Stimulated activated CD8-positive, alpha-beta memory T cell treated with anti-CD3 and anti-CD28 coated beads, Interleukin-15, amount 100 ng/mL, for 24 hours (primary cell): ENCODE data around the gene PLCG1.
"Not testable (repeated sequence)": the region's sequence is repeated elsewhere in the genome, so short reads cannot be mapped to it uniquely, and the experiment has no call there.

Experiments
- DNase-seq: peaks from one replicate; pipeline ENCODE4 v3.0.0-alpha.2; 2020; ENCODE audit warnings: low read depth

The PLCG1 gene

DNA sequence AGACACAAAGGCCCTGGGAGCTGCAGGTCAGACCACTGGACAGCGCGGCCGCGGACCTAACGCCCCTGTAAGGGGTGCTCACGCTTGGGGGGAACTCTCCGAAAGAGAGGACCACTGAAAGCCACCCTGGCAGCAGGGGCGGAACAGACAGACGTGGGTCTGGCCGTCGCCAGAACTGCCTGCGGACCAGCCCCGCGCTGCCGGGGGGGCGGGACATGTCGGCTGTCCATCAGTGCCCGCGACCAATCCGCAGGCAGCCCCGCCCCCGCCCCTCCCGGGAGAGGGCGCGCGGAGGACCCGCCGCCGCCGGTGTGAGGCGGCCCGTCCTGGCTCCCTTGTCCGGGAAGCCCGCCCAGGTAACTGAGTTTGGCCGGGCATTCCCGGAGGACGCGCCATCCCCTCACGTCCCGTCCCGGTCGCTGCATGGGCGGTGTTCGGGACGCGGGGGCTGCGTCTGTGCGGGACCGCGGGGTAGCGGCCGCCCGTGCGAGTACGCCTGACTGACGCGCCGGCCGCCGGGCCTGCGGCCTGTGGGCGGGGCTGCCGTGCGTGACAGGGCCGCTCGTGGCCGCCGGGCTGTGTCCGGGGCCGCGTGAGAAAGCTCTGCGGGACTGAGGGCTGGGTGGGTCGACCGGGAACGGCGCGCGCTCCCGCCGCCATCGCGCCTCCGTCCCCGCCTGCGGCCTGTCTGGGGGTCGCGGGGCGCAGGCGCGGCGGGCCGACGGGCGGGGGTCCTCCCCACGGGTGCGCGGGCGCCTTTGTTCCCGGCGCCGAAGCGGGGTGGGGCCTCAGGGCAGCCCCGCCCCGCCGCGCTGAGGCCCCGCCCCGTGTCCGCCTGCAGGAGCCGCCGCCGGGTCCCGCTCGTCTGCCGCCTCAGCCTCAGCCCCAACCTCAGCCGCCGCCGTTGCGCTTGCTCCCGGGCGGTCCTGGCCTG, at the start of gene PLCG1:
Gene PLCG1 (plus strand): TSS at position 864 of the 934 bp plus-strand sequence. CDS start 99 bp downstream, outside the sequence.
- DNase-seq: peak; percentile 72

DNA sequence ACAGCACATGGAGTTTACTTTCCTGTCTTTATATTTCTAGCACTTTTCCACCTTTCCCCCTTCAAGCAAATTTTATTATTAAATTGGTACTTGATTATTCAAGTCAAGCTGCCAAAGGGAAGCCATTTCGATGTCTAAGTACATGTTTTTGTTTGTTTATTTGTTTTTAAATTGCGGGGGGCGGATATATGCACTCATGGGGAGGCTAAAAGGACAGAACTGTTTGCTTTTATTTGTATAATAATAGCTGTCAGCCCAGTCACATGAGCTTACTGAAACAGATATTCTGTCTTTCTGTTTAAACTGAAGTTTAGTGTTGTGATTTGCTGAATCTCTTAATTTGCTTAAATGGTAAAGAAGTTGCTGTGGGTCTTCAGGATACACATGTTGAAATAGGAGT, 49.6 kb upstream of the PLCG1 start:
- DNase-seq: no peak

GRCh38 chr20:41089555-41089954, 47.8 kb upstream of the PLCG1 start:
- no peak for DNase-seq

DNA sequence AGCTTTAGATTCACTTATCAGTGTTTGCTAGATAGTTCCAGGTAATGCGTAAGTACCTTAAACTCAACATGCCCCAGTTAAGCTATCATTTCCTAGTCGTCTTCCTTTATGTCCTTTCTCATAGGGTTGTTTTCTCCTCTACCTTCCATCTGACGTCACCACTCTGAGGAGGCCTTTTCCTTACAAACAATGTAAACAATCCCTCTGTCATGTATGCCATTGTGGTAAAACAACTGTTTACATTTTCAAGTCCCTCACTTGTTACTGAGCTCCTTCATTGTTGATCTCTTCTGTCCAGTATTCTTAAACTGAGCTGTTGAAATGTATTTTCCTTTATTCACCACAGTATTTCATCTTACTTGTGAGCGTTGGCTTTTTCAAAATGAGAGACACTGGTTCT, 45.4 kb upstream of the PLCG1 start:
- no peak for DNase-seq

DNA sequence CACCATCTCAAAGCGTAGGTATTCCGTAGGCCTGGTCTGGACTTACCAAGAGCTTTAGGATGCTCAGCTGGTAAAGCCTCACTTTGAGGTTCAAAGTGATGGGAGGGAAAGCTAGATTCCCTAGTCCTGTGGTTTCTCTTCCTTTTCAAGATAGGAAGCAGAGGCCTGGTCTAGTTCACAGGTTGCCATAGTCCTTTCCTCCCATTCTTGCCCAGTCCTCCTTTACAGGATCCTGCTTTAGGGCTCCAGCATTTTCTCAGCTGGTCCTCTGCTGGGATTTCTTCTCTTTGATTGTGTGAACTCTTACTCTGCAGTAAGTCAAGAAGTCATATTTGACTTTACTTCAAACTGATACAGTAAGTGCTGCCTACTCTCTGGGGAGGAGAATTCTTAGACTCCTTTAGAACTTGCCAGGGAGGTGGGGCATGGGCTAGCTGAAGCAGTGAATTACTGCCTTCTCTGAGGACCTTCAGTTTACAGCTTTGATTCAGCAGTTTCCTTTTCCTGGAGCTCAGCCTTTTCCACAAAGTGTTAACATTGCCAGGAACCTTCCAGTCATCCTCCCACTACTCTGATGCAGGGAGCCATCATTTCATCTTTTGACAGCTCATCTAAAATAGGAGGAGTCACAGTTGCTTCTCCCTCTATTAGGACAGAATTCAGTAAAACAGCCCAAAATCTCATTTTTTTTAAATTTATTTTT, 42.8 kb upstream of the PLCG1 start:
- no peak for DNase-seq

DNA sequence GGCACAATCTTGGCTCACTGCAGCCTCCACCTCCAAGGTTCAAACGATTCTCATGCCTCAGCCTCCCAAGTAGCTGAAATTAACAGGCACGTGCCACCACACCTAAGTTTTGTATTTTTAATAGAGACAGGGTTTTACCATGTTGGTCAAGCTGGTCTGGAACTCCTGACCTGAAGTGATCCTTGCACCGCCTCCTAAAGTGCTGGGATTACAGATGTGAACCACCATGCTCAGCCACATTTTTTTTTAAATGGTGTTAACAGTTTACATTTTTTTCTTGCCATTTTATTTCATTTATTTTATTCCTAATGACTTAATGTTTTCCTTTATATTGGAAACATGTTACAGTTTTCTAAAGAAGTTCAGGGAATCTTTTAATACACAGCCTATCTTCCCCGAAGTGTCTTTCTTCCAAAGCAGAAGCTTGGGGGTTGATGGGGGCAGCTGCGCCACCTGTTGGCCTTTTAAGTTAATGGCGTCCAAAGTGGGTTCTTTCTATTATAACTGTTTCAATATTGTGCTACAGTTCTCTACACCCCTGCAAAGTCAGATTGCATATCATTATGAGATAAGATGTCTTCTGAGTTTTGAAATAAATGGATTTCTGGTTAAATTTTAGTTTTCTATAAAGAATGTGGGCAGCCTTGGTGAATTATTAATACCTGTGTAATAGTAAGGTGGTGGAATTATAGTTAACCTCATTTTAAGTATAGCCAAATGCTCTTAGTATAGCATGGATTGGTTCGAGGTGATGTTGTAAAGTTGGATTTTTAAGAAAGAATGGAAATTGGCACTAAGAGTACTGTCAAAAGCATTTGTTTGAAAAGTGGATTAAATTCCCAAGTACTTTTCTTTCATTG, 42.0 kb upstream of the PLCG1 start:
- DNase-seq: peak; percentile 7

- no peak for DNase-seq
Measured at GRCh38 chr20:41098703-41099250, 38.6 kb upstream of the PLCG1 start.

GRCh38 chr20:41100001-41100480, 37.3 kb upstream of the PLCG1 start:
- no peak for DNase-seq

DNA sequence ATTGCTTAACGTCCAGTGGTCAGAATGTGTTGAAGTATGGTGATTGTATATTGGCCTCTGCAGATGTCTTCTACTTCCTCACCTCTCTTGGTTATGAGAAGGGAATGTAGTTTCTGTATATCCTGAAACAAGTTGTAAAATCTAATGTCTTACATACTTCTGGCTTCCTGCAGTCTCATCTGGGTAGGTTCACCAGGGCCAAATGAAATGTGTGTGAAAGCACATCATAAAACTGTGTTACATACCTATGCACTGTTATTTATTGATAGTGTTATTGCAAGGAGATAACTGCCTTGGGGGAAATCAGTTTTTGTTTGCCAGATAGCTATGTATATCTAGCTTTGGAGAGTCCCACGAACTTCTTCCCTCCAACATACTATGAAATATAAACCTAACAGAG, 35.7 kb upstream of the PLCG1 start:
- no peak for DNase-seq

DNA sequence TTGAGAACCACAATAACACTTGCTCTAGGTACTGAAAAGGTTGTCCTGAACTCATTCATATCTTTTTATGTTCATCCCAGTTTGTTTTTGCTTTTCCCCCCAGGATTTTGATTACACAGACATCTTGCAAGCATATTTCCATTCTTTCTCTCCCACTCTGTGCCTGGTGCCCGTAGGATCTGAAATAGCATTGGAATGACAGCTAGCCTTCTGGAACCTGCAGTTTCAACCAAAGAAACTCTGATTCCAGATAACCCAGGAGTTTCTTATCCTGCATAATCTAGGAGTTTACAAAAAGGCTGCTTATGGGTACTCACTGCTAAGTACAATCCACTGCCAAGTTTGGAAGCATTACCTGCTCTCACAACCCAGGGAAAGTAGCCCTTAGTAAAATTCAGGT, 28.8 kb upstream of the PLCG1 start:
- DNase-seq: no peak

- no peak for DNase-seq
Measured at GRCh38 chr20:41110012-41110411, 27.3 kb upstream of the PLCG1 start.

GRCh38 chr20:41110930-41111577, 26.3 kb upstream of the PLCG1 start:
- DNase-seq: no peak

GRCh38 chr20:41111578-41111951, 25.8 kb upstream of the PLCG1 start:
- no peak for DNase-seq

DNA sequence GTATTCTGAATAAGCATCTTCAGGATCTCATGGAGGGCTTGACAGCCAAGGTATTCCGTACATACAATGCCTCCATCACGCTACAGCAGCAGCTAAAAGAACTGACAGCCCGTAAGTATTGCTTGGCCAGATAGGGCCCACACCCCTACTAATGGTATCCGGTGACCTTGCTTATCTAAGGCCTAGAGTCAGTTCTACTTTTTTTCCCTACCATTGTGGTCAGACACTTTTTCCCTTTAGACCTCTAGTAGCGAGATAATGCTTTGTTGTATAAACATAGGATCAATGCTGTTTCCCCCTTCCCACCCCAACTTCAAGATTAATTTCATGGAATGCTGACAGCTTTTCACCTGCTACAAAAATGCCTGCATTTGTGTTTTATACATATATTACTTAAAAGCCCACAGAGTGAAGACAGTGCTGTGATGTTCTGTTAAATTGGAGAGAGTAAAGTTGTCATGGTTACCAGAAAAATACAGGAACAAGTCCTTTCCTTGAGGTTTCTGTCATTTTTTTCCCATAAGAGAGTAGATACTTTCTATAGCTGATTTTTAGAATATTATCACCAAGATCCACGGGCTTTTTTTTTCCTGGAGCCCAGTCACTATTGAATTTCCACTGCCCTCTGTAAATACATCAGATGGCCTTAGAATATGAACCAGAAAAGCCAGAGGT, 20.9 kb upstream of the PLCG1 start:
- no peak for DNase-seq

- DNase-seq: not testable (repeated sequence)
Measured at GRCh38 chr20:41118159-41118558, 19.2 kb upstream of the PLCG1 start.

DNA sequence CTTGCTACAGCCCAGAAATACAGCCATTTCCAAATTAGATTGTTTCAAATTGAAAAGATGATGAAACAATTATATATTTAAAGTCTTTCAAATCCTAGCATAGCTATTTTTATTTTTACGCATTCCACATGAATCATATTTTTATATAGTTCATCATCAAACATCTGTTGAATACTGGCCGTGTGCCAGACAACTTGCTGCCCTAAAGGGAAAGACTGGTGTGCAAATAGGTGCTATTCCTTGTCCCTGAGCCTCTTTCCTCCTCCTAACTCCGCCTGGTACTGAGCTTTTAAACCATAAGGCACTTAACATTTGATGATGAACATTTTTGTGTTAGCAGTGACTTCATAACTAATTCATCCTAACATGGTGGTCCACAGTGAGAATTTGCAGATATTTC, 18.7 kb upstream of the PLCG1 start:
- no peak for DNase-seq

DNA sequence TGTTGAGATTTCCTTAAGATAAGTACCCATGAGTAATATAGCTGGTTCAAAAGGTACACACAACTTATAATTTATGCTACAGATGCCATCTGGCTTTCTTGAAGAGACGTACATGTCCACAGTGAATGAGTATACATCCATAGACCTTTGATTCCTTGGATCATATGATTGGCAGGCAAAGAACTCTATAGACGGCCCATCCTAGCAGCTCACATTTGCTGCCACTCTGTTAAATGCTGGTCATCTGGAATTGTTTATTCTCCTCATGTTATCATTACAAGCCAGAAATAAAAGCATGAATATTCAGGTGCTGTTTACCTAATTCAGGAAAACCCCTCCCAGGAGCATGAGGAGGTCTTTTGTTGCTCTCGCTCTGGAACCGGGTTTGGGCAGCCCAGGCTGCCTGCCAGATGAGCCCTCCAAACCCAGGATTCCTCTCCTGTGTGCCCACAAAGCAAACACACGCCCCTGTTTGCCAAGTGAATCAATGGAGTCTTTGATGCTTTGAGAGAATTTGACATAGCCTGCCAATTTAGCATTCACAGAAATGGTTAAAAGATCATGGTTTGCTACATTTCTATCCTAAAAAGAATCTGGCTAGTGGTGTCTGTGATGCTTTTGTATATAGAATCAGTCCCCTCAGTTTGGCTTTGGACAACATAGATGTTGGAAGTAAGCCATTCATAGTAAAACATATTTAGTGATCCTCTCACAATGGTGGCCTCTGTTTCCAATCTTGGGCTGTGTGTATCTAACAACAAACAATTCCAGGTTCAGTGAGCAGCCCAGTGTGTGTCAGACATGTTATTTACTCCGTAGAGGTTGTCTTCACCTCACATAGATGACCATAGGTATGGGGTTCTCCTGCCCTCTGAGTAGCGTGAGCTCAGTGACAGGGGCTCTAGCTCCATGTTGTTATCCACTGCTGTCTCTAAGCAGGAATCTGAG, 17.5 kb upstream of the PLCG1 start:
- no peak for DNase-seq

- no peak for DNase-seq
Measured at GRCh38 chr20:41121399-41121798, 15.9 kb upstream of the PLCG1 start.

DNA sequence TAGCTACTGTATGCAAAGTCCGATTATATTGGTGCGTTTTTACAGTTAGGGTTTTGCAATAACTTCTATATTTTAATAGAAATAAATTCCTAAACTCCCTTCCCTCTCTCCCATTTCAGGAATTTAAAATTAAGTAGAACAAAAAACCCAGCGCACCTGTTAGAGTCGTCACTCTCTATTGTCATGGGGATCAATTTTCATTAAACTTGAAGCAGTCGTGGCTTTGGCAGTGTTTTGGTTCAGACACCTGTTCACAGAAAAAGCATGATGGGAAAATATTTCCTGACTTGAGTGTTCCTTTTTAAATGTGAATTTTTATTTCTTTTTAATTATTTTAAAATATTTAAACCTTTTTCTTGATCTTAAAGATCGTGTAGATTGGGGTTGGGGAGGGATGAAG, 13.7 kb upstream of the PLCG1 start:
- DNase-seq: no peak
